NB4 (cell line): Measurements from ENCODE around the gene FBLN7.
"Not testable (repeated sequence)": the region's sequence is repeated elsewhere in the genome, so short reads cannot be mapped to it uniquely, and the experiment has no call there.

Experiments
- DNase-seq: peaks from one replicate; pipeline ENCODE4 v3.0.0; 2010; ENCODE audit warnings: low read depth
- H3K4me3 ChIP-seq: one replicate; pipeline ENCODE4 v1.5.1; 2011; ENCODE audit warnings: mild to moderate bottlenecking, low read depth, low read length, moderate library complexity
- MAX ChIP-seq: IDR thresholded peaks from 2 replicates; pipeline ENCODE4 v1.6.1; 2011; ENCODE audit warnings: low read depth, low read length
- MYC ChIP-seq: IDR thresholded peaks from 2 replicates; pipeline ENCODE4 v1.6.1; 2011; ENCODE audit warnings: low read depth, low read length
- POLR2A ChIP-seq: IDR thresholded peaks from 2 replicates; pipeline ENCODE4 v1.6.1; 2011; ENCODE audit warnings: mild to moderate bottlenecking; ENCODE audit not compliant: insufficient read length; ENCODE audit errors: extremely low read depth
- TF ChIP-seq, protein P1 (sequence below): IDR thresholded peaks from one replicate; pipeline ENCODE4 v1.5.1; 2012; ENCODE audit warnings: low read depth, low read length

Gene FBLN7

DNA sequence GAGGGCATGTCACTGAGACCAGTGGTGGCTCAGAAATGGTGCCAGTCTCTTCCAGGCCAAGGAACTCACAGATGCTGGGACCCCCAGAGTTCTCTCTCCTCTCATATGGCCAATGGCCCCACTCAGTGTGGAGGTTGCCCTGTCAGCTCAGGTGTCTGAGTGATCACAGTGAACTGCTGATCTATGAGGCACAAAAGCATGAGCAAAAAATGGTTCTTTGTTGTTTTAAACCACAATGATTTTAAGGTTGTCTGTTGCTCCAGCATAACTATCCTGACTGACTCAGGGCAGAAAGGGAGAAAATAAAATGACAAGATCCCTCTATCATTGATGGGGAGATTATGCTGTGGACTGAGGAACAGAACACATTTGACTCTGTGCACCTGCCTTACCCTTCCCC lies 57.8 kb downstream of the FBLN7 start:
- no peak for DNase-seq
- no peak overlapping the region for H3K4me3 ChIP-seq
- TF ChIP-seq MAX, result no peak
- TF ChIP-seq, protein P1, sequence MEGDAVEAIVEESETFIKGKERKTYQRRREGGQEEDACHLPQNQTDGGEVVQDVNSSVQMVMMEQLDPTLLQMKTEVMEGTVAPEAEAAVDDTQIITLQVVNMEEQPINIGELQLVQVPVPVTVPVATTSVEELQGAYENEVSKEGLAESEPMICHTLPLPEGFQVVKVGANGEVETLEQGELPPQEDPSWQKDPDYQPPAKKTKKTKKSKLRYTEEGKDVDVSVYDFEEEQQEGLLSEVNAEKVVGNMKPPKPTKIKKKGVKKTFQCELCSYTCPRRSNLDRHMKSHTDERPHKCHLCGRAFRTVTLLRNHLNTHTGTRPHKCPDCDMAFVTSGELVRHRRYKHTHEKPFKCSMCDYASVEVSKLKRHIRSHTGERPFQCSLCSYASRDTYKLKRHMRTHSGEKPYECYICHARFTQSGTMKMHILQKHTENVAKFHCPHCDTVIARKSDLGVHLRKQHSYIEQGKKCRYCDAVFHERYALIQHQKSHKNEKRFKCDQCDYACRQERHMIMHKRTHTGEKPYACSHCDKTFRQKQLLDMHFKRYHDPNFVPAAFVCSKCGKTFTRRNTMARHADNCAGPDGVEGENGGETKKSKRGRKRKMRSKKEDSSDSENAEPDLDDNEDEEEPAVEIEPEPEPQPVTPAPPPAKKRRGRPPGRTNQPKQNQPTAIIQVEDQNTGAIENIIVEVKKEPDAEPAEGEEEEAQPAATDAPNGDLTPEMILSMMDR, result no peak
- no peak for TF ChIP-seq MYC
- no peak for TF ChIP-seq POLR2A

GRCh38 chr2:112197868-112198267 lies 59.7 kb downstream of the FBLN7 start:
- no peak for DNase-seq
- H3K4me3 ChIP-seq, result no peak overlapping the region
- TF ChIP-seq, protein P1, result no peak
- no peak for TF ChIP-seq POLR2A
- no peak for TF ChIP-seq MAX
- TF ChIP-seq MYC, result no peak

- TF ChIP-seq MAX (no peak), MYC (no peak), POLR2A (no peak)
- TF ChIP-seq, protein P1, result no peak
- DNase-seq, result no peak
- H3K4me3 ChIP-seq, result no peak overlapping the region
Measured at GRCh38 chr2:112198780-112199179, 60.6 kb downstream of the FBLN7 start.

DNA sequence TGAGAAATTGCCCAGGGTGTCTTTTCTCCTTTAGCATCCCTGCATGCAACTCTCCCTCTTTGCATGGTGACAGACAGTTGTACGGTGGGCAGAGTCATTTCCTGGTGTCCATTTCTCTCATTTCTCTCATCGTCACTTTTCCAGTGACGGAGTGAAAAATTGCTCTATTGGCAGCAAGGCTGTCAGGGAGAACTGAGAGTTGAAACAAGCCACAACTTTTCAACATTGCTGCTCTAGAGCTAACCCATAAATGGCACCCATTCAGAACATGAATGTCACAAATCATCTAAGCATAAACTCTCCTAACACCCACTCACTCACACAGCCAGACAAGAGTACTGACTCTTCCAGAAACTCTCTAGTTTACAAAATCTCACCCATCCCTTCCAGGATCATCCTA lies 61.0 kb downstream of the FBLN7 start:
- no peak overlapping the region for H3K4me3 ChIP-seq
- DNase-seq, result no peak
- no peak for TF ChIP-seq MAX
- TF ChIP-seq, protein P1, result no peak
- no peak for TF ChIP-seq MYC
- no peak for TF ChIP-seq POLR2A

DNA sequence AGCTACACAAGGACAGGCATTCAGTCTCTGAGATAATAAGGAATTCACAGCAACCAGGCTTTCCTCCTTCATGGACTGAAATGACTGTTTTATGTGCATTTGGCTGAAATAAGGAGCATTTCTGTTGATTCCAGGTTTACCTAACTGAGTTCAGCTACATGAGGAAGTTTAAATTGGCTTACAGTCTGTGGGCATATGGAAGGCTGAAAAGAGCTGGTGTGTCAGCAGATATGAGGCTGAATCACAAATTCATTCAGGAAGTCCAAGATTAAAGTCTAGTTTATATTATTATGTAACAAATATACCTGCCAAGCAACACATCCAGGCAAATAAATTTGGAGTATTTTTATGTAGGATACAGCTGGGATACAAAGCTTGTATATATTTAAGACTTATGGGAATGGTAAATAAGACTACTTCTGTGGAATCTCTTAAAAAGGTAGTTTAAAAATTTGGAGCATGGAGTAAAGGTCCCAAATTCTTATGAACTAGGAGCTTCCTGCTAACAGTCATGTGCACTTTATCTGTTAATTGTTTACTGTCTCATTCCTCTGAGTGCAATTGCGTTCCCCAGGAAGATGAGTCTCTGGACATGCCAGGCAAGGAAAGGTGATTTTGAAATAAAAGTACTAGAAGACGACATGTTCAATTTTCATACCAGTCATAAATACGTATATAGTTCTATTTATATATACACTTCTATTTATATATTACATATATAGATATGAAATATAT lies 63.7 kb downstream of the FBLN7 start:
- H3K4me3 ChIP-seq, result no peak overlapping the region
- TF ChIP-seq MAX, result no peak
- DNase-seq, result no peak

DNA sequence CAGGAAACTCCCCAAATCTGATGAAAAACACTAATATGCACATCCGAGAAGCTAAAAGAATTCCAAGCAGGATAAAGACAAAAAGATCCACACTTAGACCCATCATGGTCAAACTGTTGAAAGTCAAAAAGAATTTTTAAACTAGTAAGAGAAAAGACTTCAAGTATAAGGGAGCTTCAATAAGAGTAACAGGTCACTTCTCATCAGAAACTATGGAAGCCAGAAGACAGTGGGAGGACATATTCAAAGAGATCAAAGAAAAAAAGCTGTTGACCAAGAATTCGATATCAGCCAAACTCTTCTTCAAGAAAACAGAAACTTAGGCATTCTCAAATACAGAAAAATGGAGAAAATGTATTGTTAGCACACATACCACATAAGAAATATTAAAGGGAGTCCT lies 66.2 kb downstream of the FBLN7 start:
- DNase-seq, result peak; percentile 21
- no peak for TF ChIP-seq MYC
- TF ChIP-seq MAX, result no peak
- TF ChIP-seq, protein P1, result no peak
- TF ChIP-seq POLR2A, result no peak
- no peak overlapping the region for H3K4me3 ChIP-seq

GRCh38 chr2:112207905-112208304 lies 69.7 kb downstream of the FBLN7 start:
- not testable (repeated sequence) for DNase-seq, H3K4me3 ChIP-seq
